HEK293 (cell line): ENCODE results near the gene KLRC4.
"Not testable (repeated sequence)": the region's sequence is repeated elsewhere in the genome, so short reads cannot be mapped to it uniquely, and the experiment has no call there.

Experiments used
- BCL6B ChIP-seq: fragments of 450-650 bp; formaldehyde crosslinking; IDR thresholded peaks from 2 replicates; pipeline ENCODE4 v1.5.1; 2017; ENCODE audit warnings: missing biosample characterization, missing genetic modification characterization
- CTCF ChIP-seq: fragments of 450-650 bp; formaldehyde crosslinking; IDR thresholded peaks from 2 replicates; pipeline ENCODE4 v1.5.1; 2016; ENCODE audit warnings: missing biosample characterization, missing genetic modification characterization
- HOXA7 ChIP-seq: sonication (generic); formaldehyde crosslinking; IDR thresholded peaks from 2 replicates; pipeline ENCODE4 v1.8.1; 2022; ENCODE audit warnings: missing genetic modification reagents, borderline replicate concordance
- YY1 ChIP-seq: fragments of 450-650 bp; formaldehyde crosslinking; IDR thresholded peaks from 2 replicates; pipeline ENCODE4 v1.5.1; 2018; ENCODE audit warnings: missing biosample characterization, missing genetic modification characterization
- ZBTB10 ChIP-seq: fragments of 450-650 bp; formaldehyde crosslinking; IDR thresholded peaks from 2 replicates; pipeline ENCODE4 v1.5.1; 2016; ENCODE audit warnings: missing biosample characterization, missing genetic modification characterization
- ZNF175 ChIP-seq: fragments of 450-650 bp; formaldehyde crosslinking; IDR thresholded peaks from 2 replicates; pipeline ENCODE4 v1.5.1; 2016; ENCODE audit warnings: missing biosample characterization, missing genetic modification characterization
- ZNF311 ChIP-seq: fragments of 450-650 bp; formaldehyde crosslinking; IDR thresholded peaks from 2 replicates; pipeline ENCODE4 v1.5.1; 2017; ENCODE audit warnings: missing biosample characterization, missing genetic modification characterization, borderline replicate concordance
- ZNF423 ChIP-seq: fragments of 450-650 bp; formaldehyde crosslinking; IDR thresholded peaks from 2 replicates; pipeline ENCODE4 v1.5.1; 2016; ENCODE audit warnings: missing biosample characterization, missing genetic modification characterization
- ZNF571 ChIP-seq: fragments of 450-650 bp; formaldehyde crosslinking; IDR thresholded peaks from 2 replicates; pipeline ENCODE4 v1.5.0; 2017; ENCODE audit warnings: missing biosample characterization, missing genetic modification characterization
- ZNF629 ChIP-seq: fragments of 450-650 bp; formaldehyde crosslinking; IDR thresholded peaks from 2 replicates; pipeline ENCODE4 v1.5.1; 2017; ENCODE audit warnings: missing biosample characterization, missing genetic modification characterization
- ZNF843 ChIP-seq: fragments of 450-650 bp; formaldehyde crosslinking; IDR thresholded peaks from 2 replicates; pipeline ENCODE4 v1.5.1; 2016; ENCODE audit warnings: missing biosample characterization, missing genetic modification characterization
- ZSCAN4 ChIP-seq: fragments of 450-650 bp; formaldehyde crosslinking; IDR thresholded peaks from 2 replicates; pipeline ENCODE4 v1.5.1; 2017; ENCODE audit warnings: missing biosample characterization, missing genetic modification characterization

GRCh38 chr12:10422159-10422558, 12.6 kb upstream of the KLRC4 start:
- TF ChIP-seq YY1 (tag by site-specific recombination); ZBTB10 (tag by site-specific recombination); CTCF (tag by site-specific recombination); ZNF571 (tag by site-specific recombination); ZNF311 (tag by site-specific recombination); ZNF423 (tag by site-specific recombination); ZNF843 (tag by site-specific recombination); ZNF175 (tag by site-specific recombination); HOXA7 (CRISPR knock-in tag); ZSCAN4 (tag by site-specific recombination); BCL6B (tag by site-specific recombination); ZNF629: not testable (repeated sequence)
